Testis (tissue), 2 donors: ENCODE data around the gene PIGS.

Experiments
- CTCF ChIP-seq, 3 experiments: fragments of 450-650 bp in 2 of 3; fragments of 200-600 bp in 1 of 3; sonication (generic) in 1 of 3; IDR thresholded peaks; one replicate each; pipeline ENCODE4 v1.5.1; 2016 to 2019; ENCODE audit warnings: antibody characterized with exemption in 3 of 3, mild to moderate bottlenecking in 2 of 3, moderate library complexity in 1 of 3
- POLR2A ChIP-seq: fragments of 450-650 bp; IDR thresholded peaks from one replicate; pipeline ENCODE4 v1.6.1; 2017; ENCODE audit warnings: antibody characterized with exemption, mild to moderate bottlenecking, moderate library complexity

- TF ChIP-seq POLR2A, result no peak
- TF ChIP-seq CTCF (IDR thresholded peaks at IDR 0.05), result no peak
Observed at GRCh38 chr17:28508211-28508724, 63.1 kb downstream of the PIGS start.
